ENCODE results near the gene LRRC15.
A peak's percentile ranks its signal among the peaks of the same experiment; 100 is the strongest.

DNA sequence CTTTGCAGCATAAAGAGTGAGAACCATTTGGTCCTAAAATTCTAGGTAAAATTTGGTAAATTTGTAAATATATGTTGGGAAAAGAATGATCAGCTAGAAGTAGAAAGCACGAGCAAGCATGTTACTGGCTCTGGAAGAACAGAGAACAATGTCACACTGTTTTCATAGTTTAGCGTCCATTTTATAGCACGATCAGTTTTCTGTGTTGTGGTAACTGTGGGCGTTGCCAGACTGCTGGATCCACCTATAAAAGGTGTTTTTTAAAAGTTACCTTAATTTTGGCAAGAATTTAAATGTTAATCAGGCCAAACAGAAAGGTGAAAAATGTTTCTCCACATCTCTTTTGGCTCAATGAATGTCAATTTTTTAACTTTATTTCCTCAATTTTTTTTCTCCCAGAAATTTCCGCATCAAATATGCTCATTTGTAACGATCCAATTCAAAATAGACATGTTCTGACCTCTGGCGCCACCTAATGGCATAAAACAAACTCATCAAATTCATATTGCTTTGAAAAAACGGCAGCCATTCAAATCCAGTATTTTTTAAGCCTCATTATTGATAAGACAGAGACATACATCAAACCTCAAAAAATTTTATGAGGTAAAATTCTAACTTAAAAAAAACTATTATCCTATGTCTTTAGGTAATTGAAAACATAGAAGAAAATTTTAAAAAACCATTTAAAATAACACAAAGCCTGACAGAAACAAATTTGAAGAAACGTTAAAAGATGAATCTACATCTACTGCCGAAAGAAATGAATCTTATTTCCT is 35.0 kb upstream of the LRRC15 start:
- TF ChIP-seq, protein P1, sequence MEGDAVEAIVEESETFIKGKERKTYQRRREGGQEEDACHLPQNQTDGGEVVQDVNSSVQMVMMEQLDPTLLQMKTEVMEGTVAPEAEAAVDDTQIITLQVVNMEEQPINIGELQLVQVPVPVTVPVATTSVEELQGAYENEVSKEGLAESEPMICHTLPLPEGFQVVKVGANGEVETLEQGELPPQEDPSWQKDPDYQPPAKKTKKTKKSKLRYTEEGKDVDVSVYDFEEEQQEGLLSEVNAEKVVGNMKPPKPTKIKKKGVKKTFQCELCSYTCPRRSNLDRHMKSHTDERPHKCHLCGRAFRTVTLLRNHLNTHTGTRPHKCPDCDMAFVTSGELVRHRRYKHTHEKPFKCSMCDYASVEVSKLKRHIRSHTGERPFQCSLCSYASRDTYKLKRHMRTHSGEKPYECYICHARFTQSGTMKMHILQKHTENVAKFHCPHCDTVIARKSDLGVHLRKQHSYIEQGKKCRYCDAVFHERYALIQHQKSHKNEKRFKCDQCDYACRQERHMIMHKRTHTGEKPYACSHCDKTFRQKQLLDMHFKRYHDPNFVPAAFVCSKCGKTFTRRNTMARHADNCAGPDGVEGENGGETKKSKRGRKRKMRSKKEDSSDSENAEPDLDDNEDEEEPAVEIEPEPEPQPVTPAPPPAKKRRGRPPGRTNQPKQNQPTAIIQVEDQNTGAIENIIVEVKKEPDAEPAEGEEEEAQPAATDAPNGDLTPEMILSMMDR (IDR thresholded peaks at IDR 0.05) = peak; percentile 51
- no peak for TF ChIP-seq POLR2AphosphoS5 (IDR thresholded peaks at IDR 0.05)

Data from suprapubic skin (tissue), 3 donors.